K562 (cell line): Measurements from ENCODE around the gene MKNK1. TPM values are rescaled to one million over a fixed set of nuclear protein-coding genes. Genes with fewer than 3 reads are reported as not detected.

Source experiments
- ATAC-seq: fragments of 200-7000 bp; cut with Tn5 transposase; 3 replicates; pipeline ENCODE4 v1.9.1; 2020; ENCODE audit warnings: moderate library complexity
- BruUV-seq: library from RNA; stranded (reverse); fragments of 400-500 nt; replicated peaks from 2 replicates; lab custom pipeline; 2021; lab: Mats Ljungman, UMichigan
- CTCF ChIA-PET: fragments of 300-600 bp; formaldehyde crosslinking; extraction: SDS; loops from one replicate; lab custom pipeline; 2021; ENCODE audit warnings: low intra/inter-chr PET ratio; lab: Yijun Ruan, JAX
- POLR2A ChIA-PET: fragments of 300-600, 350-650 bp; sonication (Branson Sonifier 250); formaldehyde crosslinking; extraction: SDS; loops from one replicate; lab custom pipeline; 2021; ENCODE audit warnings: antibody characterized with exemption, inconsistent platforms; lab: Yijun Ruan, JAX
- DNase-seq, 4 experiments: peaks; one replicate each; pipeline versions ENCODE4 v3.0.0 to v3.0.0-alpha.2; 2011 to 2018; ENCODE audit warnings: low spot score in 3 of 4, mixed read lengths in 3 of 4; ENCODE audit errors: extremely low read depth in 1 of 4
- FAIRE-seq: peaks from 2 replicates; lab custom pipeline; 2011; peaks lifted over from hg19 to GRCh38; lab: Jason Lieb, UNC
- H2AFZ ChIP-seq: 2 replicates; pipeline ENCODE4 v1.6.0; 2011; ENCODE audit warnings: low read depth, low read length, control low read depth, inconsistent platforms
- H3K27ac ChIP-seq: fragments of 200-600 bp; 3 replicates; pipeline ENCODE4 v1.8.0; 2011; ENCODE audit warnings: low read depth, mild to moderate bottlenecking, control low read depth, inconsistent platforms, low read length, moderate library complexity, mixed read lengths; ENCODE audit errors: extremely low read depth
- H3K27me3 ChIP-seq, 2 experiments: fragments of 300-600 bp in 1 of 2; 2 replicates in 1 of 2; 3 replicates in 1 of 2; pipeline versions ENCODE4 v1.6.0 to v1.8.0; 2011; ENCODE audit warnings: inconsistent platforms in 2 of 2, low read length in 2 of 2, mild to moderate bottlenecking in 1 of 2, mixed read lengths in 1 of 2, moderate library complexity in 1 of 2; ENCODE audit not compliant: control insufficient read depth in 2 of 2, insufficient read depth in 2 of 2
- H3K36me3 ChIP-seq: fragments of 300-600 bp; 3 replicates; pipeline ENCODE4 v1.8.0; 2011; ENCODE audit warnings: mild to moderate bottlenecking, low read length, inconsistent platforms; ENCODE audit not compliant: control insufficient read depth, insufficient read depth
- H3K4me1 ChIP-seq, 2 experiments: fragments of 200-600 bp in 1 of 2; replicated peaks in 1 of 2; 2 replicates in 1 of 2; 3 replicates in 1 of 2; pipeline versions ENCODE4 v1.5.1 to v1.8.0; 2011; ENCODE audit warnings: inconsistent platforms in 2 of 2, low read length in 2 of 2, mild to moderate bottlenecking in 1 of 2, mixed read lengths in 1 of 2, moderate library complexity in 1 of 2; ENCODE audit not compliant: control insufficient read depth in 2 of 2, insufficient read depth in 2 of 2
- H3K4me2 ChIP-seq: 2 replicates; pipeline ENCODE4 v1.6.1; 2011; ENCODE audit warnings: low read length, control low read depth, inconsistent platforms, mixed read lengths; ENCODE audit not compliant: insufficient read depth
- H3K4me3 ChIP-seq: fragments of 200-600 bp; sonication (generic), shearing (Covaris generic); 2 replicates; pipeline ENCODE4 v1.5.1; 2016; ENCODE audit warnings: control low read depth, inconsistent platforms
- H3K79me2 ChIP-seq: fragments of 200-600 bp; 3 replicates; pipeline ENCODE4 v1.8.0; 2011; ENCODE audit warnings: low read length, inconsistent platforms; ENCODE audit not compliant: control insufficient read depth, insufficient read depth
- H3K9ac ChIP-seq, 2 experiments: 2 replicates each; pipeline versions ENCODE4 v1.6.0 to v1.6.1; 2011; ENCODE audit warnings: low read depth in 2 of 2, low read length in 2 of 2, control low read depth in 1 of 2, inconsistent platforms in 1 of 2, mild to moderate bottlenecking in 1 of 2, mixed read lengths in 1 of 2; ENCODE audit not compliant: insufficient read depth in 1 of 2
- H3K9me1 ChIP-seq: one replicate; pipeline ENCODE4 v1.6.0; 2011; ENCODE audit warnings: inconsistent platforms, mild to moderate bottlenecking, low read length, moderate library complexity; ENCODE audit not compliant: control insufficient read depth, insufficient read depth
- H3K9me3 ChIP-seq: replicated peaks from 2 replicates; pipeline ENCODE4 v1.5.1; 2011; ENCODE audit warnings: low read depth, low read length, inconsistent platforms; ENCODE audit not compliant: control insufficient read depth, insufficient read depth
- H4K20me1 ChIP-seq: replicated peaks from 2 replicates; pipeline ENCODE4 v1.6.1; 2011; ENCODE audit warnings: low read length, inconsistent platforms, mixed read lengths; ENCODE audit not compliant: control insufficient read depth, insufficient read depth
- ATF6 ChIP-seq: sonication (generic); formaldehyde crosslinking; IDR thresholded peaks from 2 replicates; pipeline ENCODE4 v1.4.0; 2020; ENCODE audit warnings: mild to moderate bottlenecking, missing genetic modification reagents
- CHD1 ChIP-seq: fragments of 200-600 bp; sonication (generic); IDR thresholded peaks from one replicate; pipeline ENCODE4 v1.6.1; 2012; ENCODE audit warnings: mild to moderate bottlenecking, moderate library complexity, low read length, inconsistent platforms
- MAX ChIP-seq: sonication (generic); formaldehyde crosslinking; IDR thresholded peaks from 2 replicates; pipeline ENCODE4 v1.9.0; 2022; ENCODE audit warnings: mild to moderate bottlenecking, missing genetic modification reagents
- USF1 ChIP-seq: sonication (generic); formaldehyde crosslinking; IDR thresholded peaks from 2 replicates; pipeline ENCODE4 v1.9.0; 2022; ENCODE audit warnings: mild to moderate bottlenecking, missing genetic modification reagents
- ZNF584 ChIP-seq: fragments of 200-800 bp; sonication (Bioruptor generic); IDR thresholded peaks from 2 replicates; pipeline ENCODE4 v1.6.1; 2016; ENCODE audit warnings: low read depth, mild to moderate bottlenecking, missing genetic modification characterization, missing compliant biosample characterization
- WGBS: fragments of 100-300 bp; shearing (Covaris generic); methylation state at CpG from one replicate; pipeline ENCODE4 v1.1.6; 2016; ENCODE audit warnings: low coverage, mixed read lengths; ENCODE audit not compliant: insufficient coverage; ENCODE audit errors: missing lambda C conversion rate; 5-methylcytosine and 5-hydroxymethylcytosine counted together
- in situ Hi-C: fragments of 300-500 bp; cut with MboI; formaldehyde crosslinking; loops from 4 replicates; pipeline ENCODE4 v1.15.0; 2018; ENCODE audit warnings: inconsistent platforms, mixed read lengths
- intact Hi-C: fragments of 100-400 bp; cut with micrococcal nuclease; formaldehyde crosslinking; loops from 2 replicates; pipeline ENCODE4 v1.14.2; 2022
- polyA plus RNA-seq, 8 experiments: library from polyadenylated mRNA; depleted of rRNA in 4 of 8; stranded (reverse) in 5 of 8; unstranded in 3 of 8; fragments of >200 nt; fragmentation: Nextera tagmentation in 2 of 8; fragmentation: Illumina TruSeq in 1 of 8; extraction: Ambion mirVana in 2 of 8; extraction: Trizol in 1 of 8; gene quantifications; 2 replicates each; pipeline versions ENCODE4 v1.2.1 to v1.2.3, GENCODE V29; 2011 to 2014; ENCODE audit warnings: inconsistent platforms in 1 of 8, missing spikeins in 1 of 8
- total RNA-seq, 7 experiments: library from RNA; depleted of rRNA in 6 of 7; stranded (reverse); fragments of >200 nt in 6 of 7; fragmentation: Illumina TruSeq in 2 of 7; extraction: Trizol in 2 of 7; gene quantifications; 2 replicates each; pipeline versions ENCODE4 v1.2.1 to v1.2.3, GENCODE V29; 2011 to 2021; ENCODE audit warnings: low replicate concordance in 1 of 7

The MKNK1 gene
- total and polyA plus RNA-seq, 9 of the 15 experiments (the other 6 are each of a cell fraction or from before 2014, with no cell fraction given), result 27.7 to 51.3 (median 43.7) TPM

- WGBS, result 50% methylated on average over 4 of the region's 4 CpGs
- in situ Hi-C loops, result loop anchor here (5.0 kb wide), 1 partner anchor 103 kb away; no protein-coding TSS in a partner anchor
- no peak for FAIRE-seq
These were observed 14.8 kb upstream of the MKNK1 start for GRCh38 chr1:46618754-46619415.

More at GRCh38 chr1:46618754-46619415, 14.8 kb upstream of the MKNK1 start:
- TF ChIP-seq MAX (CRISPR knock-in tag), result 0 out of 2 replicates have a peak, but pooled peaks have one; percentile 39
- 0 out of 2 replicates have a peak, but pooled peaks have one; percentile 30 for TF ChIP-seq USF1 (CRISPR knock-in tag)
- no peak for TF ChIP-seq ZNF584
- no peak for TF ChIP-seq ATF6 (CRISPR knock-in tag)
- no peak for TF ChIP-seq CHD1
- H2AFZ ChIP-seq, result no peak overlapping the region
- no peak overlapping the region for H3K27ac ChIP-seq
- no TSS peak for BruUV-seq
- H3K9me1 ChIP-seq, result no peaks in the 10 kb centered on the region
- no peaks in the 10 kb centered on the region for H3K27me3 ChIP-seq
- no peak overlapping the region for H3K4me2 ChIP-seq
- H3K79me2 ChIP-seq, result peaks cover 4% of the 10 kb centered on the region; the same call in 2 of the 3 replicates
- POLR2A ChIA-PET, result interaction anchor here (1.0 to 2.1 kb wide), 4 partner anchors 9 to 16 kb away, joined by 3 to 4 read pairs (median 4); partner anchors contain the start of gene MKNK1
- H3K9ac ChIP-seq, result 0 out of 4 replicates have a peak overlapping the region, but pooled peaks of 1 of the 2 experiments have one; percentile 11
- ATAC-seq (no peak), DNase-seq (no peak)
- no peak overlapping the region for H3K4me3 ChIP-seq
- no peaks in the 10 kb centered on the region for H3K9me3 ChIP-seq
- no peaks in the 10 kb centered on the region for H3K36me3 ChIP-seq
- H3K4me1 ChIP-seq, result peaks cover 26% of the 10 kb centered on the region in 2 experiments
- CTCF ChIA-PET, result no interaction called here
- intact Hi-C loops, result no loop called here
- H4K20me1 ChIP-seq, result peaks cover 3% of the 10 kb centered on the region; the same call in 1 of the 2 replicates
